ENCODE data around the gene KERA.

DNA sequence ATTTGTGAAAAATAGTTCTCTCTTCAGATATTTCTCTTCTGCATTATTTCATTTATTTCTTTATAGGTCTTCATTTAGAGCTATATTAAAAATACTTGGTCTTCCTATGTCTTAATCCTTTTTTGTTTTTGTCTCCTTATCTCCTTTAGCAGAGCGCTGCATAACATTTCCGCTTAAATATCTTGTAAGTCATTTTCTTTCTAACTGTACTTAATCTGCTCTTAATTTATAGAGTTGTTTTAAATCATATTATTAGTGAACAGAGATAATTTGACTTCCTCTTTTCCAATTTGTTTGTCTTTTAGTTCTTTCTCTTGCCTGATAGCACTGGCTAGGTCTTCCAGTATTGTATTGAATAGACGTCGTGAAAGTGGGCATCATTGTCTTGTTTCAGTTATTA is 35.5 kb upstream of the KERA start:
- TF ChIP-seq, protein P1, sequence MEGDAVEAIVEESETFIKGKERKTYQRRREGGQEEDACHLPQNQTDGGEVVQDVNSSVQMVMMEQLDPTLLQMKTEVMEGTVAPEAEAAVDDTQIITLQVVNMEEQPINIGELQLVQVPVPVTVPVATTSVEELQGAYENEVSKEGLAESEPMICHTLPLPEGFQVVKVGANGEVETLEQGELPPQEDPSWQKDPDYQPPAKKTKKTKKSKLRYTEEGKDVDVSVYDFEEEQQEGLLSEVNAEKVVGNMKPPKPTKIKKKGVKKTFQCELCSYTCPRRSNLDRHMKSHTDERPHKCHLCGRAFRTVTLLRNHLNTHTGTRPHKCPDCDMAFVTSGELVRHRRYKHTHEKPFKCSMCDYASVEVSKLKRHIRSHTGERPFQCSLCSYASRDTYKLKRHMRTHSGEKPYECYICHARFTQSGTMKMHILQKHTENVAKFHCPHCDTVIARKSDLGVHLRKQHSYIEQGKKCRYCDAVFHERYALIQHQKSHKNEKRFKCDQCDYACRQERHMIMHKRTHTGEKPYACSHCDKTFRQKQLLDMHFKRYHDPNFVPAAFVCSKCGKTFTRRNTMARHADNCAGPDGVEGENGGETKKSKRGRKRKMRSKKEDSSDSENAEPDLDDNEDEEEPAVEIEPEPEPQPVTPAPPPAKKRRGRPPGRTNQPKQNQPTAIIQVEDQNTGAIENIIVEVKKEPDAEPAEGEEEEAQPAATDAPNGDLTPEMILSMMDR (conservative IDR thresholded peaks at IDR 0.05; ENCODE audit: low read depth in 2 of 2), result no peak
- TF ChIP-seq, protein P2, sequence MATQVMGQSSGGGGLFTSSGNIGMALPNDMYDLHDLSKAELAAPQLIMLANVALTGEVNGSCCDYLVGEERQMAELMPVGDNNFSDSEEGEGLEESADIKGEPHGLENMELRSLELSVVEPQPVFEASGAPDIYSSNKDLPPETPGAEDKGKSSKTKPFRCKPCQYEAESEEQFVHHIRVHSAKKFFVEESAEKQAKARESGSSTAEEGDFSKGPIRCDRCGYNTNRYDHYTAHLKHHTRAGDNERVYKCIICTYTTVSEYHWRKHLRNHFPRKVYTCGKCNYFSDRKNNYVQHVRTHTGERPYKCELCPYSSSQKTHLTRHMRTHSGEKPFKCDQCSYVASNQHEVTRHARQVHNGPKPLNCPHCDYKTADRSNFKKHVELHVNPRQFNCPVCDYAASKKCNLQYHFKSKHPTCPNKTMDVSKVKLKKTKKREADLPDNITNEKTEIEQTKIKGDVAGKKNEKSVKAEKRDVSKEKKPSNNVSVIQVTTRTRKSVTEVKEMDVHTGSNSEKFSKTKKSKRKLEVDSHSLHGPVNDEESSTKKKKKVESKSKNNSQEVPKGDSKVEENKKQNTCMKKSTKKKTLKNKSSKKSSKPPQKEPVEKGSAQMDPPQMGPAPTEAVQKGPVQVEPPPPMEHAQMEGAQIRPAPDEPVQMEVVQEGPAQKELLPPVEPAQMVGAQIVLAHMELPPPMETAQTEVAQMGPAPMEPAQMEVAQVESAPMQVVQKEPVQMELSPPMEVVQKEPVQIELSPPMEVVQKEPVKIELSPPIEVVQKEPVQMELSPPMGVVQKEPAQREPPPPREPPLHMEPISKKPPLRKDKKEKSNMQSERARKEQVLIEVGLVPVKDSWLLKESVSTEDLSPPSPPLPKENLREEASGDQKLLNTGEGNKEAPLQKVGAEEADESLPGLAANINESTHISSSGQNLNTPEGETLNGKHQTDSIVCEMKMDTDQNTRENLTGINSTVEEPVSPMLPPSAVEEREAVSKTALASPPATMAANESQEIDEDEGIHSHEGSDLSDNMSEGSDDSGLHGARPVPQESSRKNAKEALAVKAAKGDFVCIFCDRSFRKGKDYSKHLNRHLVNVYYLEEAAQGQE (IDR thresholded peaks at IDR 0.05; ENCODE audit: unreplicated experiment), result no peak
- TF ChIP-seq EZH2phosphoT487 (IDR thresholded peaks at IDR 0.05; ENCODE audit: unreplicated experiment) (no peak), EZH2 (IDR thresholded peaks at IDR 0.05; ENCODE audit: low read depth, unreplicated experiment) (no peak), POLR2AphosphoS5 (IDR thresholded peaks at IDR 0.05; ENCODE audit: low read depth) (no peak), JUNB (IDR thresholded peaks at IDR 0.05; ENCODE audit: unreplicated experiment) (no peak), NANOG (IDR thresholded peaks at IDR 0.05; ENCODE audit: borderline replicate concordance) (no peak)
